ENCODE measurements around the gene HOXA11. TPM values are rescaled to one million over a fixed set of nuclear protein-coding genes. Genes with fewer than 3 reads are reported as not detected.
A peak's percentile ranks its signal among the peaks of the same experiment; 100 is the strongest.

The HOXA11 gene
- total RNA-seq, 1 donor from 2014 or later: not detected

DNA sequence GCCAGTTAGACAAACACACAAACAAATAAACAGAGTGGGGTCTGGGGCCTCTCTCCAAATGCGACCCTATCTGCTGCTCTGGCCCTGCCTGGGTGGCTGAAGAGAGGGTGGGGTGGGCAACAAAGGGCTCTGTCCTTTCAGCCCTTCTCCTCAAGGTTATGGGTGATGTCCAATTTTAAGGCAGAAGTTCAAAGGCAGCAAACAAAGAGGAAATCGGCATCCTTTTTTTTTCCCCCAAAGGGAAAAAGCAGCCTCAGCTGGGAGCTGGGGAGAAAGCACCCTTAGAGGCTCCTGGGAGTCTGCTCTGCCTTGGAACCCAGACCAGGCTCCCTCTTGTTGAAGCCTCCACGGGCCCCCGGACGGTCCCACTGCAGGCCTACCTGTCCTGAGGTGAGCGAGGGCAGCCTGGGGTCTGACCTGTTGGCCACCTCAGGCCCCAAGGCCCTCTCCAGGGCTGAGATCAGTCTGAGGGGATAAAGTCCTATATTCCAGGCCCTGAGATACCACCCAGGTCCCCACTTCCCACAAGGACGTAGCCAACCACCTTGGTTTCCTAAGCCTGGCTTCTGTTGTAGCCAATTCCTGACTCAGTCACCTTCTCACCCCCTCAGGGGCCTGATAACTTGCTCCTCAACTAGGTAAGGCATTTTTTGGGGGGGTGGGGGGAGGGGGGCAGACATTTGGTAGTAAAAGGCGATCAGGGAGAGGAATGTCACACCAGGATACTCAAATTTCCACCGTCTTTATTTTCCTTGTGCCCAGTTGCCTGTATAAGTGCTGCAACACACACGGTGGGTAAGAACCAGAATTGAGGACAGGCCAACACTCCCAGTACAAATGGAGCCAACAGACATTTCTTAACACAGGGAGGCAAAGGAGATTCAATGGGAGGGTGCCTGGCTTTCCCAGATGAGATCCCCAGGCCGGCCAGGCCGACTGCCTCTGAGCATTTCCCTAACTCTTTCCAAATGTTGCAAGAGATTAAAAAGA is 4.3 kb downstream of the HOXA11 start:
- H3K27ac ChIP-seq (replicated peaks): no peak overlapping the region
- no peak overlapping the region for H3K4me3 ChIP-seq
- peaks cover 100% of the 10 kb centered on the region for H3K27me3 ChIP-seq (ENCODE audit: low read depth)

DNA sequence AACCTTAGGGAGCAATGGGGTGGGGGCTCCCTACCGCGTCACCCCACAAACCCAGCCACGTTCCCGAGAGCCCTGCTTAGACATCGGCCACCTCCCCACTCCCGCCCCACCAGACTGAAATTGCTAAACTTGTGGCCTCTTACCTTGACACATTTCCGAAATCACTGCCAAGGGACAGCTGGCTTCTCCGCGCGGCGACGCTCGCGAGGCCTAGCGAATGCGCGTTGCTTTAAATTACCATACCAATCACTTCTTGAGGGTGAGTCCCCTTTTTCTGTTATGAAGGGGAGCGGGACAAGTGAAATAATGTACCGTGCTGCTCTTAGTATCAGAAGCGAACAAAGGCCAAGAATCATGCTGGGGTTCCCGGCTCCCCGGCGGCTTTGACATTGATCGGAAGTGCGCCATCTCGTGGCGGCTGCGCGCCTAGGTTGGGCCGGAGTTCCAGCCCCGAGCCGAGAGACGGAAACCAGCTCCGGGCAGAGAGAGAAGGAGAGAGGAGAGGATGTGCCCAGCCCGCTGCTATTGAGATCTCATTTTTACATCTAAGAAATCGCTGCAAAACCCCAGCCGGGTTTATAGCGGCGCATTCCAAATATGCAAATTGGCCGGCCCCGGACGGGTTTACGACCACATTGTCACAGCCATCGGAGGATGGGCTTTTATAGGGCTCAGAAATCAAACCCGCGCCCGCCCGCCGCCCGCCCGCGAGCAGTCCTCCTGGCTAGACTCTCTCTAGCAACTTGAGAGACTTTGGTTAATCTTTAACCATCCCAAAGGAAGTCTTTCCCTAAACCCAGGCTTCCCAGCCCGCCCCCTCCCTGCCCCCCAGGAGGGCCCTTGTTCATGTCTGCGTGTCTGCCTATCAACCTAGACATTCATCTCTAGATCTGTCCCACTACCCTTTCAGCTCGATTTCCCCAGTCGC is 5.3 kb downstream of the HOXA11 start:
- H3K9me3 ChIP-seq (replicated peaks): no peaks in the 10 kb centered on the region
- peak overlapping the region; percentile 37 for H3K4me3 ChIP-seq
- no peak overlapping the region for H3K27ac ChIP-seq (replicated peaks)
- peaks cover 27% of the 10 kb centered on the region for H3K4me1 ChIP-seq
- intact Hi-C loops (cut with micrococcal nuclease): no loop called here
- no peaks in the 10 kb centered on the region for H3K36me3 ChIP-seq
- peak; percentile 76 for TF ChIP-seq CTCF (IDR thresholded peaks at IDR 0.05; ENCODE audit: borderline replicate concordance)
- H3K27me3 ChIP-seq (ENCODE audit: low read depth): peaks cover 100% of the 10 kb centered on the region
- peak; percentile 46 for DNase-seq

More for the DNA sequence above, 4.3 kb downstream of the HOXA11 start:
- no peak for DNase-seq
- Histone ChIP-seq H3K36me3 (no peaks in the 10 kb centered on the region), H3K9me3 (replicated peaks) (no peaks in the 10 kb centered on the region), H3K4me1 (peaks cover 36% of the 10 kb centered on the region)
- intact Hi-C loops (cut with micrococcal nuclease): no loop called here
- TF ChIP-seq CTCF (IDR thresholded peaks at IDR 0.05; ENCODE audit: borderline replicate concordance): no peak

DNA sequence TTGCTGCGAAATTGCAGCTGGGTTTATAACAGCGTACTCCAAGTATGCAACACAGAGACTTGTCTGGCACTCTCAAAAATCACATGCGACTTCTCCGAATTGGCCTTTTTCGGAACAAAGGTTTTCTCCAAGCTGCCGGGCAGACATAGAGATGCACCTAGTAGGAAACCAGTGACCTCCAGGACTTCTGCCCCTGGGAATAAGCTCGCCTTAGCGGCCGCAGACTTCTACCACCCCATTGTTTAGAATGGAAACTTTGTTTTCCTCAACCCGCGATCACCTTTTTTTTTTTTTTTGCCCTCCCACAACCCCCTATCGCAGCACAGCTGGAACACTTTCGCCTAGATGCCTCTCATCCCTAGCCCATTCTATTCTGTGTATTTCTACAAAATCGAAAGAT is 6.0 kb downstream of the HOXA11 start:
- peaks cover 26% of the 10 kb centered on the region for H3K4me1 ChIP-seq
- no peak overlapping the region for H3K27ac ChIP-seq (replicated peaks)
- DNase-seq: peak; percentile 3
- no peak overlapping the region for H3K4me3 ChIP-seq
- TF ChIP-seq CTCF (IDR thresholded peaks at IDR 0.05; ENCODE audit: borderline replicate concordance): no peak
- intact Hi-C loops (cut with micrococcal nuclease): no loop called here
- H3K27me3 ChIP-seq (ENCODE audit: low read depth): peaks cover 100% of the 10 kb centered on the region
- no peaks in the 10 kb centered on the region for H3K9me3 ChIP-seq (replicated peaks)
- no peaks in the 10 kb centered on the region for H3K36me3 ChIP-seq

DNA sequence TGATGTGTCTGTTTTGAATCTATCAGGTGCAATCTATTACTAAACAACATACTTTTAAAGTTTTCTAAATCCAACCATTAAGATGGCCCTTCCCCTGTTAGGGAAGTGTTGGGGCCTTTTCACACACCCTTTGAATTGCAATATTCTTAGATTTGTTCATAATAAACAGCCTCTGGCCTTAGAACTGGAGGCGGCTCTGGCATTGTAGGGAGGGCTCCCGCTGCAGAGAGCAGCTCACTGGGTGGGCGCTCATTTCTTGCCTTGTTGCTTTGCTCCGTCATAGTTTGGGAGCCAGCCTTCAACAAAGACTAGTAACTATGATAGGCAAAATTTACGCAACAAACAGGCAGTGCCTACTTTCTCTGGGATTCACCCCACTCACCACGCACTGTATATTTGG is 6.7 kb downstream of the HOXA11 start:
- intact Hi-C loops (cut with micrococcal nuclease): no loop called here
- Histone ChIP-seq H3K27ac (replicated peaks) (no peak overlapping the region), H3K27me3 (ENCODE audit: low read depth) (peaks cover 100% of the 10 kb centered on the region), H3K36me3 (no peaks in the 10 kb centered on the region), H3K4me1 (peaks cover 26% of the 10 kb centered on the region), H3K4me3 (no peak overlapping the region), H3K9me3 (replicated peaks) (no peaks in the 10 kb centered on the region)
- DNase-seq: no peak
- TF ChIP-seq CTCF (IDR thresholded peaks at IDR 0.05; ENCODE audit: borderline replicate concordance): no peak

DNA sequence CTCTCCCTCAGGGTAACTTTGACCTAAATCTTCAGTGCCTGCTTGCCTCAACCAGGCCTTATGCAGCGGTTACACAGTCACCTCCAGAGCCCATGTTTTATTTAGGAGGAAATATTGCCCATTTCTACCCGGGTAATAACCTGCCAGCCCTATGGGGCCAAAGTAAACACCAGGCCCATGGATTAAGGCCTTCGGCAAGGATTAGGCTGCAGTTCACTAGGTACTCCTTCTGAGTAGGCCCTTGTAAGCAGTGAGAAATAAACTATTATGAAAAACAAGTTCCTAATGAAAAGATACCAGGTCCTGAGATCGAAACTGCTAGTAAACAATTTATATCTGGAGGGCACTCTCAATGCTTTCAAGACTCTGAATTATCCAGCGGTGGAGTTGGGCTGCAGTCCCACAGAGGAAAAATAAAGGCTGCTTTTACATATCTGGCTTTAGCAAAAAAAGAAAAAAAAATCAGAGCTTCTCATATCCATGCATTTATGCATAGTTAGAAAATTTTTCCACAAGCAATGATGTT is 7.2 kb downstream of the HOXA11 start:
- no peak for DNase-seq
- TF ChIP-seq CTCF (IDR thresholded peaks at IDR 0.05; ENCODE audit: borderline replicate concordance): no peak
- Histone ChIP-seq H3K27ac (replicated peaks) (no peak overlapping the region), H3K4me1 (peaks cover 27% of the 10 kb centered on the region), H3K4me3 (no peak overlapping the region), H3K9me3 (replicated peaks) (no peaks in the 10 kb centered on the region), H3K27me3 (ENCODE audit: low read depth) (peaks cover 100% of the 10 kb centered on the region), H3K36me3 (no peaks in the 10 kb centered on the region)
- intact Hi-C loops (cut with micrococcal nuclease): no loop called here

Data from left ventricle myocardium inferior (tissue), 1 donor.